HG03558 (cell line): ENCODE data around the gene VGLL4.
"Not testable (repeated sequence)": the region's sequence is repeated elsewhere in the genome, so short reads cannot be mapped to it uniquely, and the experiment has no call there.

ENCODE experiments used
- ATAC-seq: cut with Tn5 transposase; IDR thresholded peaks from one replicate; pipeline ENCODE4 v1.9.1; 2021; ENCODE audit warnings: moderate number of reproducible peaks; ENCODE audit not compliant: unreplicated experiment; ENCODE audit errors: extremely low read depth

VGLL4 gene

GRCh38 chr3:11511606-11512005 lies 132.1 kb downstream of the VGLL4 start:
- not testable (repeated sequence) for ATAC-seq

GRCh38 chr3:11510356-11510755 lies 133.4 kb downstream of the VGLL4 start:
- ATAC-seq: no peak

- ATAC-seq: no peak
Observed at GRCh38 chr3:11510001-11510340, 133.7 kb downstream of the VGLL4 start.

- ATAC-seq: no peak
Observed at GRCh38 chr3:11509173-11510000, 134.3 kb downstream of the VGLL4 start.

- ATAC-seq: no peak
Observed at GRCh38 chr3:11508346-11509172, 135.2 kb downstream of the VGLL4 start.

- no peak for ATAC-seq
Observed at GRCh38 chr3:11507719-11508118, 136.0 kb downstream of the VGLL4 start.
